Measurements from ENCODE around the gene KRTAP12-4. TPM values are rescaled to one million over a fixed set of nuclear protein-coding genes. Genes with fewer than 3 reads are reported as not detected.

The KRTAP12-4 gene
- total and polyA plus RNA-seq, 2 donors (not counting 3 experiments of a cell fraction or from before 2014, with no cell fraction given) = not detected

DNA sequence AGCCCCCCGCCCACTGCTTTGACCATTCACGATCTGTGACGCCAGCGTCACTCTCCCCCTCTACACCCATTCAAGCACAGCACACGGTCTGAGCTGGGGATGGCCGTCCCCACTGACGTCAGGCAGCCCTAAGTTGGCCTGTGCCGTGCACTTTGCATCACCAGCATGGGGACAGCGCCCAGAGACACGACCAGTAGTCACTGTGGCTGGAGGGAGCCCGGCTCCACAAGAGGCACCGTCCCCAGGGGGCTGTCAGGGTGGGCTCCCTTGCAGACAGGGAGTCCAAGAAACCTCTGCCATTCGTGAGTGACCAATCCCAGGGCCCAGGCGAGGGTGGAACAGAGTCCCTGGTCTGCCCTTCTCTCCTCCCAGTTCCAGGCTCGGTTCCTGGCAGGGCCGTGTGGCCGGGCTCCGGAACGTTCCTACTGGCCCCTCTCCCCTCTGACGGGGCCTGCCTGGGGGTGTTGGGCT lies 40.3 kb downstream of the KRTAP12-4 start:
- Histone ChIP-seq H3K4me2 (ENCODE audit: insufficient read depth, low read length) (no peak overlapping the region), H3K27ac (ENCODE audit: insufficient read depth, low read depth, low read length) (no peak overlapping the region), H3K9me1 (replicated peaks; ENCODE audit: control insufficient read depth, extremely low read depth, insufficient read depth, low read length) (no peaks in the 10 kb centered on the region), H4K20me1 (replicated peaks; ENCODE audit: control insufficient read depth, extremely low read depth, insufficient read depth, low read length) (no peaks in the 10 kb centered on the region), H3K4me1 (ENCODE audit: control insufficient read depth, extremely low read depth, insufficient read depth, low read length) (no peaks in the 10 kb centered on the region), H2AFZ (ENCODE audit: low read depth, low read length) (no peak overlapping the region), H3K4me3 (replicated peaks in 1 of 3; ENCODE audit: insufficient read depth in 1 of 3, low read depth in 1 of 3, low read length in 3 of 3) (no peak overlapping the region), H3K9me3 (replicated peaks; ENCODE audit: control insufficient read depth, insufficient read depth, low read length) (peaks cover 5% of the 10 kb centered on the region), H3K9ac (replicated peaks; ENCODE audit: extremely low read depth, insufficient read depth, low read length) (no peak overlapping the region), H3K79me2 (ENCODE audit: control insufficient read depth, insufficient read depth, low read length) (no peaks in the 10 kb centered on the region), H3K36me3 (ENCODE audit: control insufficient read depth in 2 of 2, extremely low read depth in 1 of 2, insufficient read depth in 2 of 2, low read length in 2 of 2) (no peaks in the 10 kb centered on the region), H3K27me3 (ENCODE audit: control insufficient read depth in 2 of 2, insufficient read depth in 2 of 2, low read length in 2 of 2) (no peaks in the 10 kb centered on the region)
- no TSS peak for BruUV-seq (replicated peaks)
- CTCF ChIA-PET = no interaction called here
- POLR2A ChIA-PET = no interaction called here
- intact Hi-C loops (cut with micrococcal nuclease) (no loop called here), dilution Hi-C loops (cut with MboI; ENCODE audit: extremely low pct_ligation_motif_present, low sequenced_read_pairs) (no loop called here)
- DNase-seq (ENCODE audit: low read depth, low spot score) = no peak
- TF ChIP-seq POLR2AphosphoS5 (IDR thresholded peaks at IDR 0.05; ENCODE audit: insufficient read depth, low read depth, low read length) (no peak), JUN (IDR thresholded peaks at IDR 0.05; ENCODE audit: borderline replicate concordance, insufficient read depth, insufficient read length, low read depth) (no peak), MAX (IDR thresholded peaks at IDR 0.05; ENCODE audit: insufficient read depth, insufficient read length) (no peak), MYC (IDR thresholded peaks at IDR 0.05; ENCODE audit: low read depth, low read length) (no peak), POLR2A (IDR thresholded peaks at IDR 0.05; ENCODE audit: low read depth, low read length) (no peak)
- TF ChIP-seq, protein P1, sequence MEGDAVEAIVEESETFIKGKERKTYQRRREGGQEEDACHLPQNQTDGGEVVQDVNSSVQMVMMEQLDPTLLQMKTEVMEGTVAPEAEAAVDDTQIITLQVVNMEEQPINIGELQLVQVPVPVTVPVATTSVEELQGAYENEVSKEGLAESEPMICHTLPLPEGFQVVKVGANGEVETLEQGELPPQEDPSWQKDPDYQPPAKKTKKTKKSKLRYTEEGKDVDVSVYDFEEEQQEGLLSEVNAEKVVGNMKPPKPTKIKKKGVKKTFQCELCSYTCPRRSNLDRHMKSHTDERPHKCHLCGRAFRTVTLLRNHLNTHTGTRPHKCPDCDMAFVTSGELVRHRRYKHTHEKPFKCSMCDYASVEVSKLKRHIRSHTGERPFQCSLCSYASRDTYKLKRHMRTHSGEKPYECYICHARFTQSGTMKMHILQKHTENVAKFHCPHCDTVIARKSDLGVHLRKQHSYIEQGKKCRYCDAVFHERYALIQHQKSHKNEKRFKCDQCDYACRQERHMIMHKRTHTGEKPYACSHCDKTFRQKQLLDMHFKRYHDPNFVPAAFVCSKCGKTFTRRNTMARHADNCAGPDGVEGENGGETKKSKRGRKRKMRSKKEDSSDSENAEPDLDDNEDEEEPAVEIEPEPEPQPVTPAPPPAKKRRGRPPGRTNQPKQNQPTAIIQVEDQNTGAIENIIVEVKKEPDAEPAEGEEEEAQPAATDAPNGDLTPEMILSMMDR (IDR thresholded peaks at IDR 0.05; ENCODE audit: extremely low read depth in 1 of 2, insufficient read depth in 1 of 2, low read depth in 1 of 2, low read length in 2 of 2) = no peak
- no peak for FAIRE-seq
